ENCODE data around the gene RASEF.

The RASEF gene

GRCh38 chr9:83012922-83013838, 49.8 kb downstream of the RASEF start:
- no peak for DNase-seq (ENCODE audit: low read depth in 3 of 3)

DNA sequence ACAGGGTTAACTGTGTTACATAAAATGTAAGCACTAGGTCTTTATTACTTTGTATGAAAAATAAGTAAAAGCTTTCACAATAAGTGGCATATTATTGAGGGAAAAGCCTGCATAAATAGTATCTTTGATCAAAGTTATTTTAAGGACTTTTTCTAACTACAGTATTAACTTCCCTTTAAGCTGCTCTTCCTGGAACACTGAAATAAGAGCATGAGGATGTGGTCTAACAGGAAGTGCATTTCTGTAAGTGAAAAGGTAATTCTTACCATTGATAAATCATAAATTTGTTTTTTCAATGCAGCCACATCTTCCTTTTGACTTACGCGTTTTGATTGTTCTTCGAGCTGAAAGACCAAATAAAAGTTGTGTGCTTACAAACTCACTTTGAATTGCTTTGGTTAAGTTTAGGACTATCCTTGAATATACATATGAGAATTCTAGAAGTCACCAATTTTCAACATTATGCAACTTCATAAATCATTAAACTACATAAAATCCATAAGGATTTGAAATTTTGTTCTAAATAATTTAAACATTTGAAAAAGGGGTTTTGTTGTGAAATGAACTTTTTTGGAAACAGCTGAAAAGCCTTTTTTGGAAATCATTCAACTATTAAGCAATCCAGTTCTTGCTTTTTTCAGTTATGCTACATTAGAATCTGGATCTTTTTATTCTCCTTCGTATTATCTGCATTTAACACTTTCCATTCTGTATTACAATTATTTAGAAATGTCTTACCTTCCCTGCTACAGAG, 50.6 kb downstream of the RASEF start:
- DNase-seq (ENCODE audit: low read depth in 3 of 3) = no peak

GRCh38 chr9:83011611-83012010, 51.3 kb downstream of the RASEF start:
- DNase-seq (ENCODE audit: low read depth in 3 of 3) = no peak

- no peak for DNase-seq (ENCODE audit: low read depth in 3 of 3)
Observed at GRCh38 chr9:83007521-83008300, 55.2 kb downstream of the RASEF start.

GRCh38 chr9:83006378-83006777, 56.6 kb downstream of the RASEF start:
- no peak for DNase-seq (ENCODE audit: low read depth in 3 of 3)

DNA sequence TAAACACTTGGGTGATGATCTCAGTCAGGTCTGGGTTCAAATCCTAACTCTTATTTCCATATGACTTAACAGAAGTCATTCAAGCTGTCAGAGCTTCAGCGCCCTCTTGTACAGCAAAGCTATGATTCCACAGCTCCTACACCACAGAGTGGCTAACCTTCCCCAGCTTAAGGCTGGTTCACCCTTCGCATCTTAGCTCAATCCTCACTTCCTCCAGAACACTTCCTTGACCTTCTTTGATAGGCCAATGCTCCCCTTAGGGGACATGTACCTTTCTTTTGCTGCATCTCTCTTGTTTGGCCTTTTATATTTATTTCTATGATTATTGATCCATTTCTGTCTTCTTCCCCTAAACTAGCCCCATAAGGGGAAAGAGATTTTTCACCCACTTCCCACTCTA, 57.0 kb downstream of the RASEF start:
- DNase-seq (ENCODE audit: low read depth in 3 of 3) = no peak

DNA sequence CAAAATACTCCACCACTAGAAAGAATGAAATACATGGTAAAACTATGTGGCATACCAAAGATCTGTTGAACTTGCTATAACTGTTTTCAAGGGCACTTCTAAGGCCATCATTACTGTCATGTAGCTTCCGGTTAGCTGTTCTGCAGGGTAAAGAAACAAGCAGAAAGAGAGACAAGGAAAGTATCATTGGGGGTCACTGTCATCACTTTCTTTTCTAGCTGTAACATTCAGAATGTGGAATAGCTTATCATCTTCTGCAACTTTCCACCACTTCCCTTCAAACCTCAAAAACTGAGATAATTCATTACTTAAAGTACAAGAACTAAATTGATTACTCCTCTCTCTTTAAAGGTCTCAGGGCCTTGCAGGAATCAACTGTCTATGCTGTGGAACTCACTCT, 57.6 kb downstream of the RASEF start:
- no peak for DNase-seq (ENCODE audit: low read depth in 3 of 3)

- DNase-seq (ENCODE audit: low read depth in 3 of 3) = no peak
Observed at GRCh38 chr9:83002329-83002728, 60.6 kb downstream of the RASEF start.

DNA sequence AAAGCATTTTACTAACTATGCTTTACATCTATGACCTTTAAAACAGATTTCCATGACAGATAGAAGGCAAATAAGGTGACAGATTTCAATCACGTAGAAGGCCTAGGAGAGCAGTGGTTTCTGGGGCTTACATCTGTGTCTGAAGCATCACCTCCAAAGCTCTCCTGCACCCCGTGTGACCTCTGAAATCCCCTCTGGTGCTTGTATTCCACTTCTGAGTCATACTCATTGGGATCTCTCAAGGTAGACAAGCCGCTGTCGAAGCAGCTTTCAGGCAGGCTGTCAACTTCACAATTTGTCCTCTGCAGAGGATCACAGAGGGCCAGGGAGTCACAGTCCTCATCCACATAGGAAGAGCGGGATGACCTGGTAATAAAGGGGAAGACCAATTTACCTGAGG, 62.2 kb downstream of the RASEF start:
- DNase-seq (ENCODE audit: low read depth in 3 of 3) = no peak

DNA sequence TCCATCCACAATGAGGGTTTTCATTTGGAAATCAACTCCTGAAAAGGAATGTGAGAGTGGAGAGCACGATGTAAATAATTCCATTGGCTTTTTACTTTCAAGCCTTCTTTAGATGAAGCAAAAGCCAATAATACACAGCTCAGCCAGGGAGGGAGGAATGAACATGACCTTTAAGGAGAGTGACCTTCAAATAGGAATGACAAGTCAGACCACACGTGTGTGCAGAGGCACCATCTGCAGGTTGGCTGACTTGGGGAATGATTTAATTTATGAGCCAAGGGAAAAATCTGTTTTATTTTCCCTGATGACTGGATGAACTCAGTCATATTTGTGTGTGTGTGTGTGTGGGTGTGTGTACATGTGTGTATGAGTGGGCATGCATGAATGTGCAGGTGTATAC, 64.5 kb downstream of the RASEF start:
- DNase-seq (ENCODE audit: low read depth in 3 of 3) = no peak

GRCh38 chr9:82997476-82998140, 65.3 kb downstream of the RASEF start:
- DNase-seq (ENCODE audit: low read depth in 3 of 3) = no peak

DNA sequence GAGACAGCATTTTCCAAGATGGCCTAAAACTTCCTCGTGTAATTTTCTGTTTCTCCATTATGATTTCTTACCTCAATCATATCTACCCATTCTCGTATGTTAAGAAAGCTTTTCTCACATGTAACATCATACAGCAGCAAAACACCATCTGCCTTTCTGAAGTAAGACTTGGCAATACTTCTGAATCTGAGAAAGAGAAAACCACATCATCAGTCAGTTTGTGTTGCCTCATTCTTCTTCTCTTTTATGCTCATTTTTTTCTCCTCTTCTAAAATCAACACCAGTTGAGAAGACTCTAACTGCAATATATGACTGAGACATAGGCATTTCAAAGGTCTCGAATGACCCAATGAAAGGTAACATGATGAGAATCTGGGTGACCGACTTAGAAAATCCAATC, 66.0 kb downstream of the RASEF start:
- DNase-seq (ENCODE audit: low read depth in 3 of 3) = no peak

DNA sequence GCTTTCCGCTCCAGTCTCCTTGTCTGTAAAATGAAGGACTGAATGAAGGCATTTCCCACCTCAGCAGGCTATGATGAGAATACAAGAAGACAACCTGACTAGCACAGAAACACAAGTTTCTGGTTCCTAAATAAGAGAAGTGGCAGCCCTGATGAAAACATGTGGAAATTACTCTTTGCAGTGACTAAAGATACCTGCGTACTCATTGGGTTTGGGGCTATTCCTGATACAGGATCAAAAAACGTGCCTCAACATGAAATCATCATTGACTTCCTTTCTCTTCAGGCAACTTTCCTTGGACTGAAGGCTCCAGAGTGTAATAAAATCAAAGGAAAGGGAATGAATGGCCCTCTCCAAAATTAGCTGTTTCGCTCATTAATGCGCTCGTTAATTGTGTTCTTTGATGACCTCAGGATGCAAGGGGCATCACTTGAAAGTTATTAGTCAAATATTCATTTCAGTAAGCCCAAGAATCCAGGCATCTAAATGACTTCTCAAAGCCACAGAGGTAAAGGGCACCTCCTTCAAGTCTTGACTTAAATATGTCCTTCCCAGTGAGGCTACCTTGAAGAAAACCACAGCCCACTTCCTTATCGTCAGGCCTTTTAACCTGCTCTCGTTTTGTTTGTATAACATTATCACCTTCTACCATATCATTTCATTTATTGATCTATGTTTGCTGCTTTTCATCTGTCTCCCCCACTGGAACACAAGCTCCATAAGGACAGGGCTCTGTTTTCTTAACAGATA, 68.9 kb downstream of the RASEF start:
- DNase-seq (ENCODE audit: low read depth in 3 of 3) = no peak

DNA sequence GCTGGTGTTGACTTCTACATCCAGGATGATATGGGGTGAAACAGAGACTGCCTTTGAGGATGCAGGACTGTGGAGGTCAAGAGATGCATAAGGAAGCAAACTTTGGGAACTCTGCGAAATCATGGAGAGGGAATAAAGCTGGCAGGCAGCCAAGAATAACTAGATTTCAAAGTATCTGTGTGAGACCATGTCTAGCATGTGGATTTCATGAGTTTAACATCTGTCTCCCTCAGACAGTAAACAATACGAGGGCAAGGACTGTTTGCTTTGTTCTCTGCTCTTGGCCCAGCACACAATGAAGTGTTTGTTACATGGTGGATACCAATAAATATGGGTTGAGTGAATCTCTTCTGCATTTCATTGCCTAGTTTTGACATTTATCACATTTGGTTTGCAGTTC, 71.3 kb downstream of the RASEF start:
- DNase-seq (ENCODE audit: low read depth in 3 of 3) = no peak

GRCh38 chr9:82989929-82990328, 73.0 kb downstream of the RASEF start:
- DNase-seq (ENCODE audit: low read depth in 3 of 3) = no peak

- DNase-seq (ENCODE audit: low read depth in 3 of 3) = no peak
Observed at GRCh38 chr9:82988488-82988887, 74.5 kb downstream of the RASEF start.

DNA sequence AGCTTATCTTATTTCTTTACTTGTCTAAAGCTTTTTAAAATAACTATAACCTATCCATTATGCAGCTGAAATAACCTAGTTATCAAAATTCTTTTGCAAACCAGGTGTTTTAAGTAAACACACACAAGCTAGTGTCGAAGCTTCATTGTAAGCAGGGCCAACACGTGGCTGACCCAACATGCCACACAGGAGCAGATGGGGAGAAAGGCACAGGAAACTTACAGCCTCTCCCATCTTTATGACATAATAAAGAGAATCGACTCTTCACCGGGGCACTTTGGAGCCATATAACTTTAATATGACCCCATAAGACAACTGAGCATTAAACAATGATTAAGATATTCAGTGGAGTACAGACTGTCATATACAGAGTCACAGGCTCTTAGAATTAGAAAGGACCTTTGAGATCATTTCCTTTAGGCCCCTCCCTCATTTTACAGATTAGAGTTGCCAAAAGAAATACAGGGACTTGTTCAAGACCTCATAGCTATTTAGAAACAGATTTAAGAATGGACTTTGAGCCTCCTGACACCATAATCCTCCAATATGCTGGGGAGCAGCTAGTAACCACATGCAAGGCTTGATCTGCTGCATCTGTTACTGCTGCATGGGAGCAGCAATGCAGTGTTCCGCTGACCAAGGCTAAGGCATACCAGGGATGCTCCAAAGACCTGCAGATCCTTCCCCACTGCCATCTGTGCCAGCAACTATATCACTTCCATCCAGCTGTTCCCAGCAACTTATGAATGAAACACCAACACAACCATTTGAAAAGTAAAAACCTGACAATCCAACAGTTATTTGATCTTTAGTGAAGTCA, 75.4 kb downstream of the RASEF start:
- DNase-seq (ENCODE audit: low read depth in 3 of 3) = no peak

- no peak for DNase-seq (ENCODE audit: low read depth in 3 of 3)
Observed at GRCh38 chr9:82981552-82981951, 81.4 kb downstream of the RASEF start.

GRCh38 chr9:82975176-82975575, 87.8 kb downstream of the RASEF start:
- DNase-seq (ENCODE audit: low read depth in 3 of 3) = no peak

DNA sequence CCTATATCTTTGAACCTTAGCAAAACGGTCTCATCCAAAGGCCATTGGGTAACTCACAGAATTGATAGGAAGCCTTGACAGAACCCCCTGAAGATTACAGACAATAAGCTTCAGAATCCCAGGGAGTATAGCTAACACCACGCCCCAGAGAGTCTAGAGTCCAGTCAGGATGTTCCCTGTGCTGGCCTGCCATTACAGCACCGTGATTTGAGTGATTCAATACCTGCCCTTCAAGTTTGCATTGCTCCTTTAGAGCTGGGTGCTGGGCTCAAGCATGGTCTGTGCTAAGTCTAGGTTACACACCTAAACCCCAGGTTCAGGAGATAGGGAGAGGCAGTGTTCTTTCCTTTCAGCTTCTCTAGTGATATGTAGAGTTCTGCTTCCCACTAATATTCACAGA, 90.5 kb downstream of the RASEF start:
- no peak for DNase-seq (ENCODE audit: low read depth in 3 of 3)
